Measurements from ENCODE around the gene NTNG1.
"Not testable (repeated sequence)": the region's sequence is repeated elsewhere in the genome, so short reads cannot be mapped to it uniquely, and the experiment has no call there.

Gene NTNG1

DNA sequence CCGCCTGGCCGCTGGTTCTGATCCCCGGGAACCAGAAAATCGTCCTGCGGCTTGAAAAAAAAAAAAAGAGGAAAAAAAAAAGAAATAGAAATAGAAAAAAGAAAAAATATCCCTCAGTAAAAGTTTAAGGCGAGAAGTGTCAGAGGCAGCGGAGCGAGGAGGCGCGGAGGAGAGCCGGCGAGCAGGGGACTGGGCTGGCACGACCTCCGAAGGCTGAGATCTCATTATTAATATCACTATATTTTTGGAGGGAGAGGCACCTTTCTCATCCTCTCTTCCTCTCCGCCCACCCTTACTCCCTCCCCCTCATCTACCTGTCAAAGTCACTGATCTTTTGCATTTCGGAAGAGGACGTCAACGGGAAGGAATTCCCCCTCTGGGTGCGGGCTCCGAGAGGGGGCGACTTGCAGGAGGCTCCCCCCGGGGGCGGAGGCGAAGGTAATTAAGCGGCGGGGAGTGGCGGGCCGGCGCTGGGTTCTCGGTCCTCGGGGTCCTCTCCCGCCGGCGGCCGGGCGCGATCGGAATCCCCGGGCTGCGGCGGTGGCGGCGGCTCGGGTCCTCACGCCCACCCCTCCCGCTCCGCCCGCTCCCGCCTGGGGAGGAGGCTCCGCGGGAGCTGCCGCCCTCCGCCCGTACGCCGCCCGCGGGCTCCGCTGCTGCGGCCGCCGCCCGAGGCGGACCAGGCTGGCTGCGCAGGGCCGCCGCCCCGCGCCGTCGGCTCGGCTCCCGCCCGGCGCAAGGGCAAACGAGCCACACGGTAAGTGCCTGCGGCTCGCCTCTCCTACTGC lies at the start of gene NTNG1:
Gene NTNG1, plus strand, starts transcription at position 337 of the 788 bp plus-strand sequence.
- DNase-seq, result no peak

GRCh38 chr1:107091418-107091817 lies 49.4 kb upstream of the NTNG1 start:
- DNase-seq, result no peak

DNA sequence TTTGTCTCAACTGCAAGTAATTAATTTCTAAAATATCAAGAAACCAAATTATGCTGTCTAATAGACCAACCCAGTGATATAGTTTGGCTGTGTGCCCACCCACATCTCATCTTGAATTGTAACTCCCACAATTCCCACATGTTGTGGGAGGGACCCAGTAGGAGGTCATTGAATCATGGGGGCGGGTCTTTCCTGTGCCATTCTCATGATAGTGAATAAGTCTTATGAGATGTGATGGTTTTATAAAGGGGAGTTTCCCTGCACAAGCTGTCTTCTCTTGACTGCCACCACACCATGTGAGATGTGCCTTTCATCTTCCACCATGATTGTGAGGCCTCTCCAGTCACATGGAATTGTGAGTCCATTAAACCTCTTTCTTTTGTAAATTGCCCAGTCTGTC lies 47.4 kb upstream of the NTNG1 start:
- DNase-seq, result not testable (repeated sequence)

DNA sequence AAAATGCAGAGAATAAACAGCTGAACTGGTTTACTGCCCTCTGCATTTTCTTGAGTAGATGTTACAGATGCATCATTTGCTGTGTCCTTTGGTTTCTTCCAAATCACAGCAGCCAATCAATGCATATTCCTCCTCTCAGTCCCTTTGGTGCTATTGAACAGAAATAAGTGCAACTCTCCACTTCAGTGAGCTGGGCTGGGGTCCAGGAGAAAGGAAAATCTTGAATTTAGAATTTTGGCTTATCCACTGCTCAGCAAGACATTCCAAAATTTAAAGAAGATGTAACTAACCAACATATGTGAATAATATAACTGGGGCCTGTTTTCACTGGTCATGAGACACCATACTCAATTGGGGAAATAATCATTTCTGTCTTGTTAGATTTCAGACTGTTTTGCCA lies 45.2 kb upstream of the NTNG1 start:
- no peak for DNase-seq

DNA sequence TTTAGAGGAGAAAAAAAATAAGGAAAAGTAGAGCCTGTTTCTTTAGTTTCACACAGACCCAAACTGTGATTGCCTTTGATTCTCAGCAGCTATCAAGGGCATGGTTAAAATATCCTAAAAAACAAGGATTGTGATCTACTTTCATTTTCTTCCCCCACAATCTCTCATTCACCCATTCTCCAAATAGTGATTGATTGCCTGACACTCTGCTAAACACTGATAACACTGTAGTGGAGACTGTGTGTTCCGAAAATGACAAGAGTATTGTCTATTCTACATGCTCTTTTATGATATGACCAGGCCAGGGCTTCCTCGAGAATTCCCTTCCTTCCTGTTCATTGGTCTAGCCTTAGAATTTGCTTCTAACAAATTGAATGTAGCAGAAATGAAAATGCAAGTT lies 44.1 kb upstream of the NTNG1 start:
- no peak for DNase-seq

DNA sequence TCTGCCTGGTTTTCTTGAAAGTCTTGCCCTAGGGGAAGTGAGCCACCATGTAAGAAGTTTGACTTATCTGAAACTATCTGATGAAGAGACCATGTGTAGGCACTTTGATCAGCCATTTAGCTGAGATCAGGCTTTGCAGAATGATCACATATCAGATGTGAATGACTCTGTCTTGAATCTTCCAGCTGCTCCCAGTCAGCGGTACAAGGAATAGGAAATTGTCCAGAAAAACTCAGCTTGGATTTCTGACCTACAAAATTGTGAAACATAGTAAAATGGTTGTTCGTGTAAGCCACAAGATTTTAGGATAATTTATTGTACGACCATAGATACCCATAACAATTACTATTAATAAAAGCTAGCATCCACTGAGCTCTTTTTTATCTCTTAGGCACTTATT lies 41.9 kb upstream of the NTNG1 start:
- no peak for DNase-seq

DNA sequence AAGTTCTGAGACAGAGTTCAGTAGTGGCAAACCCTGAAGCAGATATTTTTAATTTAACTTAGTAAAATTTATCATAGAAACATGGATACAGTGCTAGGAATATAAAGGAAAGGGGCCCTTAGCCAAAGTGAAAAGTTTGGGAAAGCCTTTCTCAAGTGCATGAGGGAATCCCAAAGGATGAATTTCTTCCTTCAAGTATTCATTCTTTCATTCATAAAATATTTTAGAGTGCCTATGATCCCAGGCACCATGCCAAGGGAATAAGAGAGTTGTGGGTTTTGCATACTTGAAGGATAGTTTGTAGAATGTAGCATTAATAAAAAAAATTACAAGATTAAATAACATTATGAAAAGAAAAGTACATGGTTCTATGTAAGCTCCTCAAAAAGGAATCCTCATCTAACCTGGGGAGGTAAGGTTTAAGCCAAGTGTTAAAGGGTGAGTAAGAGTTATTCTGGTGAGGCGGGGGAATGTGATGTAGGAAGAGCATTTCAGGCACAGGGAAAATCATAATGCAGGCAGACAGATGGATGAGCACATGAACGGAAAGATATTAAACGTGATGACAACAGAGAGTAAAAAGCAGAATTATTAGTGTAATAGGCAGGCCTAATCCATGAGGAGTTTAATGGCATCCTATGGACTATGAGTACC lies 40.4 kb upstream of the NTNG1 start:
- DNase-seq, result no peak

- DNase-seq, result no peak
Measured at GRCh38 chr1:107105914-107106313, 34.9 kb upstream of the NTNG1 start.

DNA sequence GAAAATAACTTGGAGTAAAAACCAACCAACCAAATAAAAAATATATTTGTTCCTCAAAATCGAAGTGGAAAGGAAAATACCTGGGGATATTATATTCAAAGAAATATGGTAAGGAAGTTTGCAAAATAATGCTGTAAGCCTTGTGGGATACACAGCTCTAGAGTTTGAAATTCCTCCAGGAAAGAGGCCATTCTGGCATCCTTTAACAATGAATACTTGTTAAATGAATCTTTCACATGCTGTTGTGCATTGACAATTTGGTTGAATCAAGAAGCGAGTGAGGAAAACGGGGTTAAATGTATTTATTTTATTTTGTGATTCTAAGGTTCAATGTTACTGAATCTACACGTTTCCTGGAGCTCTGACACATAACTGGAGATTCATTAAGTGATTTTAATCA lies 30.5 kb upstream of the NTNG1 start:
- no peak for DNase-seq

DNA sequence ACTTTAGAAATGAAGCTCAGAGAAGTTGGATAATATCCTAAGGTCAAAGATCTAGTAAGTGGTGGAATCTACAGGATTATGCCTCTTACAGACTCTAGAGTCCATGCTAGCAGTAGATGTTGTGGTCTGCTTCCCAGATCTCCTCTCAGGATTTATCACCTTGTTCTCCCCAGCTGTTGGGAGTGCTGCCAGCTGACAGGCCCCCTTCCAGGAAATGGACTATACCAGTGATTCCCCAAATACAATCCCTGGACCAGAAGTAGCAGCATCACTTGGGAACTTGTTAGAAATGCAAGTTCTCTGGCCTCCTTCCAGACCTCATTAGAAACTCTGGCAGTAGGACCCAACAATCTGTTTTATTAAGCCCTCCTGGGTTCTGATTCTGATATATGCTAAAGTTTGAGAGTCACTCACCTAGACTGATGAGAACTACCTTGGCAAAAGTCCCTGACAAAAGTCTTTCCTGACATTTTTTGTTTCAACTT lies 24.5 kb upstream of the NTNG1 start:
- no peak for DNase-seq

- no peak for DNase-seq
Measured at GRCh38 chr1:107122225-107122624, 18.6 kb upstream of the NTNG1 start.

DNA sequence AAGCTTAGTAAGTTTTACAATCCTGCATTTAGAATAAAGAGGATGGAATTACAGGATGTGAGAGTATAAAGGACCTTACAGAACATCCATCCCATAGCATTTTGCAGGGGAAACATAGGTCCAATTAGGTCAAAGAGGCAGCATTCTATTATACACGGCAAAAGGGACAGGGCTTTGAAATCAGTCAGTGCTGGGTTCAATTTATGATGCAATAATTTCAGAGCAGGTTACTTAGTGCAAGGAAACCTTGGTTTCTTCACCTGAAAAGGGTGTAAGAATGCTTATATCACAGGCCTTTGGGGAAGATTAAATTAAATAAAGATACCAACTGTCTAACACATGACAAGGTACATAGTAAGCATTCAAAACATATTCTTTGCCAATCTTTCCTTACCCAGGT lies 17.1 kb upstream of the NTNG1 start:
- DNase-seq, result no peak

GRCh38 chr1:107124694-107125093 lies 16.1 kb upstream of the NTNG1 start:
- DNase-seq, result no peak

DNA sequence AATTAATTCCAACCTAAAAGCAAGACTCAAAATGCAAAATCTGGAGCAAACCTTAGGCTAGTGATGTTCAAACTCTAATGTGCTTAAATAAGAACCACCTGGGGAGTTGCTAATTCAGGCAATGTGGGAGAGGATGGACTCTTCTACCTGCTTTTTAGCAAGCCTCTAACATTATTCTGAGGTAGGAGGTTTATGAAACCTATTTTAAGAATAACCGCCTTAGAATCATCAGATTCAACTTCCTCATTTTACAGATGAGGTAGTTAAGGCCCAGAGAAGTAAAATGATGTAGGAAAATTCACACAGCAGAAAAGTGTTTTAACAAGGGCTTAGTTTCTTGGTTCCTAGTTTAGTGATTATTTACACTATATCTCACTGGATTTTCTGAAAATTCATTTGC lies 8.6 kb upstream of the NTNG1 start:
- no peak for DNase-seq

- DNase-seq, result no peak
Measured at GRCh38 chr1:107132780-107133179, 8.1 kb upstream of the NTNG1 start.

GRCh38 chr1:107135463-107135862 lies 5.4 kb upstream of the NTNG1 start:
- no peak for DNase-seq

GRCh38 chr1:107138166-107138565 lies 2.7 kb upstream of the NTNG1 start:
- DNase-seq, result no peak

- DNase-seq, result no peak
Measured at GRCh38 chr1:107138767-107139445, 1.9 kb upstream of the NTNG1 start.

GRCh38 chr1:107139833-107140702 lies 771 bp upstream of the NTNG1 start:
- DNase-seq, result no peak

GRCh38 chr1:107141491-107142126 lies 770 bp downstream of the NTNG1 start:
- no peak for DNase-seq

GRCh38 chr1:107142140-107142542 lies 1.3 kb downstream of the NTNG1 start:
- DNase-seq, result no peak

DNA sequence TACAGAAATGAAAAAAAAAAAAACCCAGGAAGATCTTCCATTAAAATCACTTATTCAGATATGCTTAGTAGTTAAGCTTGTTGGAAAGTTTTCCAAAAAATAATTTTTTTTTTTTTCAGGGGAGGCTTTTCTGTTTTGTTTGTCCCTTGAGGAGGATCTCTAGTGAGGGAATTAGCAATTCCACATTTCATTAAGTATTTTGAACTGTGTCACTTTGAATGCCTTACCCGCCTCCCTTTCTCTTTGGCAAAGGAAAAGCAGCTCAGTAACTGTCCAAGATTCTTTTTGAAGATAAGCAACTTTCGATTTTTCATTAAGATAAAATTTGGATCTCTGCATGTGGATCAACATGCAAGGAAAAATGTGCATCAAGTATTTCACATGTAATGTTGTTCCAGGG lies 1.8 kb downstream of the NTNG1 start:
- DNase-seq, result no peak
